Neural cell (in vitro differentiated cells): Measurements from ENCODE around the gene CFB. TPM values are rescaled to one million over a fixed set of nuclear protein-coding genes. Genes with fewer than 3 reads are reported as not detected.
"Not testable (repeated sequence)": the region's sequence is repeated elsewhere in the genome, so short reads cannot be mapped to it uniquely, and the experiment has no call there.

ENCODE experiments used
- H2AFZ ChIP-seq: fragments of 200-600, 300-800 bp; sonication (generic), shearing (Covaris generic); 2 replicates; pipeline ENCODE4 v1.6.0; 2014; ENCODE audit warnings: low read depth, mild to moderate bottlenecking, antibody characterized with exemption, low read length, moderate library complexity
- H3F3A ChIP-seq: fragments of 200-600 bp; shearing (Covaris generic); 2 replicates; pipeline ENCODE4 v1.6.1; 2016; ENCODE audit warnings: mild to moderate bottlenecking, moderate library complexity, mixed read lengths, antibody characterized with exemption, low read length; ENCODE audit not compliant: insufficient read depth, poor library complexity, severe bottlenecking
- H3K27ac ChIP-seq: fragments of 200-600, 300-800 bp; sonication (generic), shearing (Covaris generic); 2 replicates; pipeline ENCODE4 v1.5.1; 2014; ENCODE audit warnings: mild to moderate bottlenecking, low read length, moderate library complexity
- H3K27me3 ChIP-seq: fragments of 300-800, 200-600 bp; sonication (generic), shearing (Covaris generic); 2 replicates; pipeline ENCODE4 v1.6.0; 2014; ENCODE audit warnings: mild to moderate bottlenecking, low read depth, low read length, moderate library complexity; ENCODE audit not compliant: insufficient read depth
- H3K36me3 ChIP-seq: fragments of 300-800, 200-600 bp; sonication (generic), shearing (Covaris generic); 2 replicates; pipeline ENCODE4 v1.5.1; 2014; ENCODE audit warnings: mild to moderate bottlenecking, antibody characterized with exemption, low read length, moderate library complexity; ENCODE audit not compliant: insufficient read depth
- H3K4me2 ChIP-seq: fragments of 300-800, 200-600 bp; sonication (generic), shearing (Covaris generic); 2 replicates; pipeline ENCODE4 v1.6.0; 2014; ENCODE audit warnings: mild to moderate bottlenecking, low read length
- H3K4me3 ChIP-seq: fragments of 300-800, 200-600 bp; sonication (generic), shearing (Covaris generic); 2 replicates; pipeline ENCODE4 v1.5.1; 2014; ENCODE audit warnings: mild to moderate bottlenecking, low read length, moderate library complexity
- H3K79me2 ChIP-seq: fragments of 200-600 bp; shearing (Covaris generic); replicated peaks from 2 replicates; pipeline ENCODE4 v1.6.0; 2014; ENCODE audit warnings: mild to moderate bottlenecking, low read length, moderate library complexity; ENCODE audit not compliant: insufficient read depth
- H3K9ac ChIP-seq: fragments of 300-800, 200-600 bp; sonication (generic), shearing (Covaris generic); 2 replicates; pipeline ENCODE4 v1.6.1; 2016; ENCODE audit warnings: mild to moderate bottlenecking, low read length, mixed read lengths
- H3K9me2 ChIP-seq: fragments of 200-600 bp; shearing (Covaris generic); 2 replicates; pipeline ENCODE4 v1.6.1; 2016; ENCODE audit warnings: mild to moderate bottlenecking, low read length, mixed read lengths; ENCODE audit not compliant: insufficient read depth
- H3K9me3 ChIP-seq: fragments of 200-600, 300-800 bp; sonication (generic), shearing (Covaris generic); 2 replicates; pipeline ENCODE4 v1.6.1; 2016; ENCODE audit warnings: mild to moderate bottlenecking, mixed run types, low read length, moderate library complexity, mixed read lengths
- H4K20me1 ChIP-seq: fragments of 200-600 bp; shearing (Covaris generic); 2 replicates; pipeline ENCODE4 v1.6.1; 2016; ENCODE audit warnings: mild to moderate bottlenecking, mixed run types; ENCODE audit not compliant: insufficient read depth
- EP300 ChIP-seq: fragments of 450-650 bp; conservative IDR thresholded peaks from 2 replicates; pipeline ENCODE4 v1.6.1; 2014; ENCODE audit warnings: antibody characterized with exemption, mild to moderate bottlenecking, moderate library complexity; ENCODE audit not compliant: poor library complexity, severe bottlenecking
- EZH2 ChIP-seq: fragments of 200-600, 300-800 bp; shearing (Covaris generic), sonication (generic); IDR thresholded peaks from 2 replicates; pipeline ENCODE4 v1.6.1; 2014; ENCODE audit warnings: antibody characterized with exemption, low read length, borderline replicate concordance, mild to moderate bottlenecking; ENCODE audit not compliant: insufficient read depth, poor library complexity, severe bottlenecking
- MXI1 ChIP-seq: fragments of 450-650 bp; conservative IDR thresholded peaks from 2 replicates; pipeline ENCODE4 v1.6.1; 2014; ENCODE audit warnings: antibody characterized with exemption, mild to moderate bottlenecking; ENCODE audit not compliant: poor library complexity, severe bottlenecking
- POLR2AphosphoS5 ChIP-seq: IDR thresholded peaks from 2 replicates; pipeline ENCODE4 v1.6.1; 2012
- RAD21 ChIP-seq: fragments of 450-650 bp; conservative IDR thresholded peaks from 2 replicates; pipeline ENCODE4 v1.6.1; 2014; ENCODE audit warnings: antibody characterized with exemption, mild to moderate bottlenecking, moderate library complexity
- SMC3 ChIP-seq: fragments of 450-650 bp; conservative IDR thresholded peaks from 2 replicates; pipeline ENCODE4 v1.6.1; 2014; ENCODE audit warnings: antibody characterized with exemption, mild to moderate bottlenecking, moderate library complexity; ENCODE audit not compliant: poor library complexity
- TAF1 ChIP-seq: IDR thresholded peaks from 2 replicates; pipeline ENCODE4 v1.6.1; 2012; ENCODE audit warnings: low read depth
- polyA plus RNA-seq: library from polyadenylated mRNA; depleted of rRNA; stranded (reverse); fragments of >200 nt; gene quantifications from 2 replicates; pipeline ENCODE4 v1.2.3, GENCODE V29; 2014
- TF ChIP-seq, protein P1 (sequence below): fragments of 450-650 bp; IDR thresholded peaks from 2 replicates; pipeline ENCODE4 v1.5.1; 2014; ENCODE audit warnings: antibody characterized with exemption, mild to moderate bottlenecking, moderate library complexity; ENCODE audit not compliant: poor library complexity, severe bottlenecking
- TF ChIP-seq, protein P2 (sequence below): IDR thresholded peaks from 2 replicates; pipeline ENCODE4 v1.6.1; 2012; ENCODE audit warnings: borderline replicate concordance

CFB gene
- polyA plus RNA-seq, 1 donor from 2014 or later: 0.97 TPM

DNA sequence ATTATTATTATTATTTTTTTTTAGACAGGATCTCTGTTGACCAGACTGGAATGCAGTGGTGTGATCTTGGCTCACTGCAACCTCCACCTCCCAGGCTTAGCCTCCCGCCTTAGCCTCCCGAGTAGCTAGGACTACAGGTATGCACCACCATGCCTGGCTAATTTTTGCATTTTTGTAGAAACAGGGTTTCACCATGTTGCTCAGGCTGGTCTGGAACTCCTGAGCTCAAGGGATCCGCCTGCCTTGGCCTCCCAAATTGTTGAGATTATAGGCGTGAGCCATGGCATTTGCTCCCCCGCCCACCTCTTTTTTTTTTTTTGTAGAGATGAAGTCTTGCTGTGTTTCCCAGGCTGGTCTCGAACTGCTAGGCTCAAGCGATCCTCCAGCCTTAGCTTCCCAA is 36.6 kb upstream of the CFB start:
- H3K27me3 ChIP-seq, H3K4me2 ChIP-seq, H2AFZ ChIP-seq, H3K79me2 ChIP-seq, H3F3A ChIP-seq, H3K9me2 ChIP-seq, H3K9ac ChIP-seq, H3K27ac ChIP-seq, H3K9me3 ChIP-seq, H4K20me1 ChIP-seq, H3K36me3 ChIP-seq, H3K4me3 ChIP-seq: not testable (repeated sequence)

DNA sequence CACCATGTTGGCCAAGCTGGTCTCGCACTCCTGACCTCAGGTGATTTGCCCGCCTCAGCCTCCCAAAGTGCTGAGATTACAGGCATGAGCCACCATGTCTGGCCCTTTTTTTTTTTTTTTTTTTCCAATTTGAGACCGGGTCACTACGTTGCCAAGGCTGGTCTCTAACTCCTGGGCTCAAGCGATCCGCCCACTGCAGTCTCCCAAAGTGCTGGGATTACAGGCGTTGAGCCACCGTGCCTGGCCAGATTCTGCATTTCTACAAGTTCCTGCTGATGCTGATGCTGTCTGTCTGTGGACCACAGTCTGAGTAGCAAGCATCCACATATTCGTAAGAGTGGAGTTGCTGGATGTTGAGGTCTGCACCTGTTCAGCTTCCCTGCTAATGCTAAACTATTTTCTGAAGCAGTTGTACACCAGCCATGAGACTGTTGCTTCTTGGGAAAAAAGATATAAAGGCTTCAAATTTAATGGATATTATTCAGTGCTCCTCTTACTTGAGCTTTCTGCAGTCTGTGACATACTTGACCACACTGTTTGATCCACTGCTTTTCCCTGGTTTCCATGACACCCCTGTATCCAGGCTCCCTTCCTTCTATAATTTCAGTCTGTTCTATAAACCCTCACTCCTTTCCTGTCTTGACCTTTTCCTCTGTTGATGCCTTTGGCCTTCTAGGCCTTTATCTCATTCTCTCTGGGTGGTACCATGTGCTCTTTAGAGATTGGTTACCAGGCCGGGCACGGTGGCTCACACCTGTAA is 33.9 kb upstream of the CFB start:
- Histone ChIP-seq H3K27me3 (no peaks in the 10 kb centered on the region), H3K27ac (no peak overlapping the region), H3K36me3 (no peaks in the 10 kb centered on the region), H3K79me2 (no peaks in the 10 kb centered on the region), H3K9ac (no peak overlapping the region), H3F3A (no peaks in the 10 kb centered on the region), H3K4me3 (no peak overlapping the region), H2AFZ (no peak overlapping the region), H4K20me1 (no peaks in the 10 kb centered on the region), H3K9me2 (no peaks in the 10 kb centered on the region), H3K4me2 (no peak overlapping the region), H3K9me3 (no peaks in the 10 kb centered on the region)
- no peak for TF ChIP-seq EZH2
- TF ChIP-seq RAD21: no peak
- TF ChIP-seq POLR2AphosphoS5: no peak
- TF ChIP-seq, protein P1, sequence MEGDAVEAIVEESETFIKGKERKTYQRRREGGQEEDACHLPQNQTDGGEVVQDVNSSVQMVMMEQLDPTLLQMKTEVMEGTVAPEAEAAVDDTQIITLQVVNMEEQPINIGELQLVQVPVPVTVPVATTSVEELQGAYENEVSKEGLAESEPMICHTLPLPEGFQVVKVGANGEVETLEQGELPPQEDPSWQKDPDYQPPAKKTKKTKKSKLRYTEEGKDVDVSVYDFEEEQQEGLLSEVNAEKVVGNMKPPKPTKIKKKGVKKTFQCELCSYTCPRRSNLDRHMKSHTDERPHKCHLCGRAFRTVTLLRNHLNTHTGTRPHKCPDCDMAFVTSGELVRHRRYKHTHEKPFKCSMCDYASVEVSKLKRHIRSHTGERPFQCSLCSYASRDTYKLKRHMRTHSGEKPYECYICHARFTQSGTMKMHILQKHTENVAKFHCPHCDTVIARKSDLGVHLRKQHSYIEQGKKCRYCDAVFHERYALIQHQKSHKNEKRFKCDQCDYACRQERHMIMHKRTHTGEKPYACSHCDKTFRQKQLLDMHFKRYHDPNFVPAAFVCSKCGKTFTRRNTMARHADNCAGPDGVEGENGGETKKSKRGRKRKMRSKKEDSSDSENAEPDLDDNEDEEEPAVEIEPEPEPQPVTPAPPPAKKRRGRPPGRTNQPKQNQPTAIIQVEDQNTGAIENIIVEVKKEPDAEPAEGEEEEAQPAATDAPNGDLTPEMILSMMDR: no peak
- TF ChIP-seq TAF1: no peak
- TF ChIP-seq MXI1: no peak
- no peak for TF ChIP-seq EP300
- TF ChIP-seq, protein P2, sequence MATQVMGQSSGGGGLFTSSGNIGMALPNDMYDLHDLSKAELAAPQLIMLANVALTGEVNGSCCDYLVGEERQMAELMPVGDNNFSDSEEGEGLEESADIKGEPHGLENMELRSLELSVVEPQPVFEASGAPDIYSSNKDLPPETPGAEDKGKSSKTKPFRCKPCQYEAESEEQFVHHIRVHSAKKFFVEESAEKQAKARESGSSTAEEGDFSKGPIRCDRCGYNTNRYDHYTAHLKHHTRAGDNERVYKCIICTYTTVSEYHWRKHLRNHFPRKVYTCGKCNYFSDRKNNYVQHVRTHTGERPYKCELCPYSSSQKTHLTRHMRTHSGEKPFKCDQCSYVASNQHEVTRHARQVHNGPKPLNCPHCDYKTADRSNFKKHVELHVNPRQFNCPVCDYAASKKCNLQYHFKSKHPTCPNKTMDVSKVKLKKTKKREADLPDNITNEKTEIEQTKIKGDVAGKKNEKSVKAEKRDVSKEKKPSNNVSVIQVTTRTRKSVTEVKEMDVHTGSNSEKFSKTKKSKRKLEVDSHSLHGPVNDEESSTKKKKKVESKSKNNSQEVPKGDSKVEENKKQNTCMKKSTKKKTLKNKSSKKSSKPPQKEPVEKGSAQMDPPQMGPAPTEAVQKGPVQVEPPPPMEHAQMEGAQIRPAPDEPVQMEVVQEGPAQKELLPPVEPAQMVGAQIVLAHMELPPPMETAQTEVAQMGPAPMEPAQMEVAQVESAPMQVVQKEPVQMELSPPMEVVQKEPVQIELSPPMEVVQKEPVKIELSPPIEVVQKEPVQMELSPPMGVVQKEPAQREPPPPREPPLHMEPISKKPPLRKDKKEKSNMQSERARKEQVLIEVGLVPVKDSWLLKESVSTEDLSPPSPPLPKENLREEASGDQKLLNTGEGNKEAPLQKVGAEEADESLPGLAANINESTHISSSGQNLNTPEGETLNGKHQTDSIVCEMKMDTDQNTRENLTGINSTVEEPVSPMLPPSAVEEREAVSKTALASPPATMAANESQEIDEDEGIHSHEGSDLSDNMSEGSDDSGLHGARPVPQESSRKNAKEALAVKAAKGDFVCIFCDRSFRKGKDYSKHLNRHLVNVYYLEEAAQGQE: no peak
- no peak for TF ChIP-seq SMC3

DNA sequence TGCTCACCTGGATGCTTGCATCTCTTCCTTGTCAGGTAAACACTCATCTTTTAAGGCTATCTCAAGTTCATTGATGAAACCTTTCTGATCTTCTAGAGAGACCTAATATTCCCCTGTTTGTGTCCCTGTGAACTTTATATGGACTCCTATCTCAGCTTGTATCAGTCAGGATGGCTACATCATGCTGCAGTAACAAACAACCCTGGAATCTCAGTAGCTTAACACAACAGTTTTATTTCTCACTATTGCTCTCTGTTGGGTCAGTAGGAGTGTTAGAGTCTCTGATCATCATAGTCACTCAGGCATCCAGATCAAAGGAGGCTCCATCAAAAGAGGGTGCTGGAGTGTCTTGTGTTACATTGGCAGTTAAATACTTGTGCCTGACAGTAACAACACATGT is 30.5 kb upstream of the CFB start:
- H3K9me2 ChIP-seq: no peaks in the 10 kb centered on the region
- H3F3A ChIP-seq: no peaks in the 10 kb centered on the region
- H2AFZ ChIP-seq: no peak overlapping the region
- no peak overlapping the region for H3K9ac ChIP-seq
- no peak overlapping the region for H3K4me3 ChIP-seq
- no peak overlapping the region for H3K4me2 ChIP-seq
- TF ChIP-seq RAD21: no peak
- no peak for TF ChIP-seq POLR2AphosphoS5
- TF ChIP-seq MXI1: no peak
- TF ChIP-seq, protein P1: no peak
- TF ChIP-seq SMC3: no peak
- no peak for TF ChIP-seq TAF1
- TF ChIP-seq, protein P2: no peak
- H3K27ac ChIP-seq: no peak overlapping the region
- H3K9me3 ChIP-seq: no peaks in the 10 kb centered on the region
- no peaks in the 10 kb centered on the region for H4K20me1 ChIP-seq
- H3K27me3 ChIP-seq: no peaks in the 10 kb centered on the region
- H3K79me2 ChIP-seq: no peaks in the 10 kb centered on the region
- H3K36me3 ChIP-seq: no peaks in the 10 kb centered on the region
